ENCODE results near the gene ABCG4.
"Not testable (repeated sequence)": the region's sequence is repeated elsewhere in the genome, so short reads cannot be mapped to it uniquely, and the experiment has no call there.

Gene ABCG4

GRCh38 chr11:119153049-119153818 lies 4.4 kb downstream of the ABCG4 start:
- DNase-seq (ENCODE audit: low spot score) = no peak

DNA sequence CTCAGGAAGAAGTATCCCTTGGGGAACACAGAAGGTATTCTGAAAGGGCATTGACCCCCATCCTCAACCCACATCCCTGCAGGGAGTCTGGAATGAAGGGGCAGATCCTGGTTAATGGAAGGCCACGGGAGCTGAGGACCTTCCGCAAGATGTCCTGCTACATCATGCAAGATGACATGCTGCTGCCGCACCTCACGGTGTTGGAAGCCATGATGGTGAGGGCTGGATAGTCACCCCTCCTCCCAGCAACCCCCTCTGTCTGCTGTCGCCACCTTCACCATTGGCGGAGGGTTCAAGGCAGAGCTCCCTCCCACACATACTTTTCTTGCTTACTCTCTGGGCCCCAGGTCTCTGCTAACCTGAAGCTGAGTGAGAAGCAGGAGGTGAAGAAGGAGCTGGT lies 5.3 kb downstream of the ABCG4 start:
- DNase-seq (ENCODE audit: low spot score) = no peak

DNA sequence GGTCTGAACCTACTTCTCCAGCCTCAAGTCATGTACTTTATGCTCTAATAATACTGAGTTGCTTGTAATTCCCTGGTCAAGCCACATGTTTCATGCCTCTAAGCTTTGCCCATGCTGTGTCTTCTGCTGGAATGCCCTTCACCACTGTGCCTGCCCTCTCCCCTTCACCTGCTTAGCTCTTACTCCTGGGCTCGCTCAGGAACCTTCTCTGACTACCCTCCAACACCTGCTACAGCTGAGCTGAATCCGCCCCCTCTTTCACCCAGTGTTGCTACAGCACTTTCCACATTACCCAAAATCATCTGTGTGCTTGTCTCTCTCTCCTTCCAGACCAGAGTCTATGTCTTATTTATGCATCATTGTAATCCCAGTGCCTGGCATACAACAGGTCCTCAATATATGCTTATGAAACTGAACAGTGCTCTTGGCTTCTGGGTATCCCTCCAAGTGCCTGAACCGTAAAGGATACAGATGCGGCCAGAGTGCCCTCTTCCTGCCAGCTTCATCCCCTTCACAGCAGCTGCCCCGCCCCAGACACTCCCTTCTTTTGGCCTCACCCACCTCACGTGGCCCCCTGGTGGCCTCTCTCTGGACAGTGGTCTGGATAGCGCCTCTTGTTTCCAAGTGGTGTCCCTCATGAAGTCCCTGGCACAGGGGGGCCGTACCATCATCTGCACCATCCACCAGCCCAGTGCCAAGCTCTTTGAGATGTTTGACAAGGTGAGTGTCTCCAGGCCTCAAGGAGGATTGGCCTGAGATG lies 7.1 kb downstream of the ABCG4 start:
- peak; percentile 44 for DNase-seq (ENCODE audit: low spot score)

DNA sequence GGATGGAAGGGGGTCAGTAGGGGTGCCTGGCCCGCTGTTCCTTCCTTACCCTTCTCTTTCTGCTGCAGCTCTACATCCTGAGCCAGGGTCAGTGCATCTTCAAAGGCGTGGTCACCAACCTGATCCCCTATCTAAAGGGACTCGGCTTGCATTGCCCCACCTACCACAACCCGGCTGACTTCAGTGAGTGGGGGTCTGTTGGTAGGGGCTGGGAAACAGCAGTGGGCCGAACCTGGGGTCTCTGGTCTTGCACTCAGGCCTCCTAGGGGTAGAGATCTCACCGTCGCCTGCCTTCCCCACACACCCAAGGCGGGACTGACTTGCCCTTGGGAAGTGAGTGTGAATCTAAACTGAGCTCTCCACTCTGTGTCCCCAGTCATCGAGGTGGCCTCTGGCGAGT lies 7.6 kb downstream of the ABCG4 start:
- DNase-seq (ENCODE audit: low spot score) = no peak

DNA sequence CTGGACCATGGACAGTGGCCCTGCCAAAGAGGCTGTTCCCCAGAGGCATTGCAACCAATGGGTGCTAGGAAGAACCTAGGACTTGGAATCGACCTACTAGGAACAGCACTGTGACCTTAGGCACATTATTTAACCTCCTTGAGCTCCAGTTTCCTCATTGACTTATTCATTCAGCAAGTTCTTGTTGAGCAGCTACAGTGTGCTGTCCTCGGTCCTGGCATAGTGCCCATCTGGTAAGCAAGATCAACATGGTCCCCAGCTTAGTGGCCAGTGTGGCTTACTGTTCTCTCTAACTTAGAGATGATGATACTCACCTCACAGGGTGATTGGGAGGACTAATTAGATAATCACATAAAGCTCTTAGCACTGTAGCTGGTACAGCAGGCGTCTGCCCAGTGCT lies 8.2 kb downstream of the ABCG4 start:
- no peak for DNase-seq (ENCODE audit: low spot score)

DNA sequence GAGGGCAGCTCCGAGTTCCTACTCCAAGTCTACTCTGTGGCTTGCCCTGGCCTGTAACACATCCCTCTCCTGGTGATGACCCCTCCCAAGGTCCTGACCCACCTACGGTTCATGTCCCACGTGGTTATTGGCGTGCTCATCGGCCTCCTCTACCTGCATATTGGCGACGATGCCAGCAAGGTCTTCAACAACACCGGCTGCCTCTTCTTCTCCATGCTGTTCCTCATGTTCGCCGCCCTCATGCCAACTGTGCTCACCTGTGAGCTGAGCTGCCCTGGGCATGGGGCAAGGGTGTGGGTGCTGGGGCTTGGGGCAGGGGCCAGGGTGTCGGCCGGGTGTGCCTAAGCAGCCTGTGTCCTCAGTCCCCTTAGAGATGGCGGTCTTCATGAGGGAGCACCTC lies 9.6 kb downstream of the ABCG4 start:
- DNase-seq (ENCODE audit: low spot score) = no peak

GRCh38 chr11:119160151-119160550 lies 11.3 kb downstream of the ABCG4 start:
- no peak for DNase-seq (ENCODE audit: low spot score)

DNA sequence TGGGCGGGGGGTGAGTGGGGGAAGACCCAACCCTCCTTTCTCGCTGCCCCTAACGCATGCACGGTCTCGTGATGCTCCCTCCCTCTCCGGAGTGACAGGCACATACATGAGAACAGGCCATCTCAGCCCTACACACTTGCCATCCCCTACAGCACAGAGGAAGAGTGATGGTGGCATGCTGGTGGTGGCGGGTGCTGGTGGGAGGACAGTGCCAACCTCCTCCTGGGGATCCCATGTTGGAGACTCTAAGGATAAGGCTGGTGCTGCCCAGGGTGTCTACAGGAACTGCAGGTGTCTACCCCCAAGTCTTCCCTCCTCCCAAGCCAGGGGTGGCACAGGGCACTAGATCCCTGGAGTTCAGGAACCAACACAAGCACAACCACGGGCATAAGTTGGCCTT lies 13.0 kb downstream of the ABCG4 start:
- no peak for DNase-seq (ENCODE audit: low spot score)

- DNase-seq (ENCODE audit: low spot score) = peak; percentile 61
Observed at GRCh38 chr11:119166368-119167076, 17.7 kb downstream of the ABCG4 start.

- DNase-seq (ENCODE audit: low spot score) = not testable (repeated sequence)
Observed at GRCh38 chr11:119167077-119167458, 18.2 kb downstream of the ABCG4 start.

GRCh38 chr11:119167933-119168332 lies 19.1 kb downstream of the ABCG4 start:
- no peak for DNase-seq (ENCODE audit: low spot score)

DNA sequence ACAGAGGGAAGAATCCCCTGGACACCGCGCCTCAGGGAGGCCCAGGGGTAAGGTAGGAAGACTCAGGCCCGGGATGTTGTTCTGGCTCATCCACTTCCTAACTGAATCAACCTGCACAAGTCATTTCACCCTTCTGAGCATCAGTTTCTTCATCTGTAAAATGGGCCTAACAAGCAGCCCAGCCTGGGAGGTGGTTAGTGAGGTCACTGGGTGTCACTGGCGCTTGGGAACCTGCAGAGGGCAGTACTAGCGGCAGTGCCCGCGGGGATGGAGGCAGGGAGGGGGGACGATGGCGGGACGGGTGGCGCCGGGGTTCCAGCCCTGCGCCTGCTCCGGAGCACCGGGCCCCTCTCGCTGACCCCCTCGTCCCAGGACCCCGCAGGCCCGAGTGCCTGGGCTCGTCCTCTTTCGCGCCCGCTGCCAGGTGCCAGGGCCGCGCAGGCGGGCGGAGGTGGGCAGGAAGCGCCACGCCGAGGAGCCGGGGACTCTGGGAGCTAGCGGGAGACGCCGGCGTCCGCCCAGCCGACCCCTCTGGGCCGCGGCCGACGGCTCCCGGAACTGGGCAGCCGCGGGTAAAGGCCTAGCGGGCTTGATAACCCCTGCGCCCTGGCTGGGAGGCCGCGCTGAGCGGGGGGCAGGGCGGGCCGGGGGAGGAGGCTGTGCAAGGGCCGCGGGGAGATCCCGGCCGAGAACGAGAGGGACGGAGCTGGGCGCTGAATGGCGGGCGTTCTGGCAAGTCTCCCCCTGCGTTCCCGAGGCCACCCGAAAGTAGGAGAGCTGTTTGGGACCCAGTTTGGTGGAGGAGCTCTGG lies 19.8 kb downstream of the ABCG4 start, which contains the start of gene NLRX1:
NLRX1 (plus strand) TSS at position 255 of the 811 bp plus-strand sequence. CDS start 2,679 bp downstream, outside the sequence.
- peak; percentile 98 for DNase-seq (ENCODE audit: low spot score)

GRCh38 chr11:119169282-119169719 lies 20.4 kb downstream of the ABCG4 start:
- DNase-seq (ENCODE audit: low spot score) = peak; percentile 55

DNA sequence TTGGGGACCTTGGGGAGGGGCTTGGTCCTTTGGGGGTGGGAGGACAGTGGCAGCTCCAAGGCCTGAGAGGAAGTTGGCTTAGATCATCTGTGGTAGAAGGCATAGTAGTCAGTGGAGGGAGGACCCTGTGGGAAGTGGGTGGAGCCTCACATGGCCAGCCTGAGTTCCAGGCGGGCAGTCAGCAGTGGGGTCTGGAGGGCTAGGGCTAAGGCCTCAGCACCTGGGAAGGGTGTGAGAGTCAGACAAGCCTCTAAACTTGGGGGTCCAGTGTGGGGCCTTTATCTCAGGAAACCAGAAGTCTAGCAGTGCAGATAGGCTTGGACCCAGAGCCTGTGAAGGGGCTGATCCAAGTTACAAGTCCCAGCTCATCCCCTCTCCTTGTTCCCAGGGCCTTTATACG lies 23.7 kb downstream of the ABCG4 start:
- DNase-seq (ENCODE audit: low spot score) = no peak

- no peak for DNase-seq (ENCODE audit: low spot score)
Observed at GRCh38 chr11:119173453-119173852, 24.6 kb downstream of the ABCG4 start.

GRCh38 chr11:119175493-119176077 lies 26.7 kb downstream of the ABCG4 start:
- no peak for DNase-seq (ENCODE audit: low spot score)

DNA sequence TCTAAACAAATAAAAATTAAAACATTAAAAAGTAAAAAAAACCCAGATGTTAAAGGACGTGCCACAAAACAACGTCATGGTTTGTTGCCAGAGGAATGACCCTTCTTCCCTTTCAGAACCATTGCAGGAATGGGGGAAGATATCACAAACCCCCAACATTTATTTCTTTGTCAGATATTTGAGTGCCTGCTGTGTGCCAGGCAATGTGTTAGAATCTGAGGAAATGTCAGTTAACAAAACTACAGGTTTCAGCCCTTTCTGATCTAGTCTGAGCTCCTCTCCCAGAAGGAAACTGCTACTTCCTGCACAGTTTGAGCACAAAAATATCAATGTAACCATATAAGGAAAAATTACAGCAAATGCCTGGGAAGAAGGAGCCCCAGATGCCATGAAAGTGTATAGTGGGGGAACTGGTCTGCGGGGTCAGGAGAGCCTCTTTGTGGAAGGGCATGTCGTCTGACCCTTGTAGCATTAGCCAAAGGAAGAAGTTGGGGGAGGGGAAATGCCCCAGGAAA lies 29.4 kb downstream of the ABCG4 start:
- no peak for DNase-seq (ENCODE audit: low spot score)

DNA sequence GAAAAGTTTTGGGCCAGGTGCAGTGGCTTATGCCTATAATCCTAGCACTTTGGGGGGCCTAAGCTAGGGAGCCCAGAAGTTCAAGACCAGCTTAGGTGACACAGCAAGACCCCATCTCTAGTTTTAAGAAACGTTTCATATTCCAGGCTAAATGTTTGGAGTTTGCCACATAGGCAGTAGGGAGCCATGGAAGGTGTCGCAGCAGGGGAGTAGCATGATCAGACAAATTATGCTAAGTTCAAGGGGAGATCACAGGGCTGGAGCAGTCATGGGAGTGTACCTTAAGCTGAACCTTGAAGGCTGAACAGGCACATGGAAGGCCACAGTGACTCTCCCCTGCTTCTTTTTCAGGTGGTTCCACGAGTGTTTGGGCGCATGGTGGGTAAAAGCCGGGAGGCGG lies 30.5 kb downstream of the ABCG4 start:
- DNase-seq (ENCODE audit: low spot score) = no peak

GRCh38 chr11:119179983-119180382 lies 31.1 kb downstream of the ABCG4 start:
- no peak for DNase-seq (ENCODE audit: low spot score)

DNA sequence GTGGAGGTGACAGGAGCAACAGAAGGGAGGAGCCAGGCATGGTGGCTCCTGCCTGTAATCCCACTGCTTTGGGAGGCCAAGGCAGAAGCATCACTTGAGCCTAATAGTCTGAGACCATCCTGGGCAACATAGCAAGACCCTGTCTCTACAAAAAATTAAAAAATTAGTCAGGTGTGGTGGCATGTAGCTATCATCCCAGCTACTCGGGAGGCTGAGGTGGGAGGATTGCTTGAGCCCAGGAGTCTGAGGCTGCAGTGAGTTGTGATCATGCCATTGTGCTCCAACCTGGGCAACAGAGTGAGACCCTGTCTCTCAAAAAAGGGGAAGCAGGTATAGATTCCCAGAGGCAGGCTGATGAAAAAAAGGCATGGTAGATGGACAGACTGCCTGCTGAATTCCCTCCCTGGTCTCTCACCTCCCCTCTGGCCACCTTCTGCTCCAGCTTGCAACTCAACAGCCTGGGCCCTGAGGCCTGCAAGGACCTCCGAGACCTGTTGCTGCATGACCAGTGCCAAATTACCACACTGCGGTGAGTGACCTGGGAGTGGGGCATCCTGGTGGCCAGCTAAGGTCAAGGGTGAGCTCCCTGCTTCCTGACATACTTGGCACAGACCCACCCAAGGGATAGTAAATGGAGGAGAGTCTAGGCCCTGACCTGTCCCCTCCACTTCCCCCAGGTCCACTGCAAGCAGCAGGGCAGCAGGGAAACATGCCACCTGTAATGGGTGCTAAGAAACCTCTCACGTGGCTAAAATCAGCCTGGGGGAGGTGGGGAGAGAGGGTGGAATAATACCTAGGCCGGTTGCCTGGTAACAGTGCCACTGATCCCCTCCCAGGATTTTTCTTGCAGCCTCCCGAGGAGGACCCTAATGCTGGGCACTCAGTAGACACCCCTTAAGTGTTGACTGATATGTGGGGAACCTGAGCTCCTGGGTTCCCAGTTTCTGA lies 32.2 kb downstream of the ABCG4 start:
- no peak for DNase-seq (ENCODE audit: low spot score)

All from AG20443 (cell line).